NCI-H2196 (cell line): ENCODE data around the gene FNBP1.
"Not testable (repeated sequence)": the region's sequence is repeated elsewhere in the genome, so short reads cannot be mapped to it uniquely, and the experiment has no call there.

Source experiments
- DNase-seq: peaks from one replicate; lab custom pipeline; 2025; ENCODE audit not compliant: unreplicated experiment; lab: John Stamatoyannopoulos, UW

Gene FNBP1

GRCh38 chr9:129895376-129896268 lies 147.4 kb downstream of the FNBP1 start:
- DNase-seq: no peak

GRCh38 chr9:129894120-129894823 lies 148.7 kb downstream of the FNBP1 start:
- no peak for DNase-seq

GRCh38 chr9:129891569-129891968 lies 151.4 kb downstream of the FNBP1 start:
- DNase-seq: no peak

- DNase-seq: not testable (repeated sequence)
Measured at GRCh38 chr9:129890718-129891299, 152.2 kb downstream of the FNBP1 start.

- DNase-seq: no peak
Measured at GRCh38 chr9:129889941-129890717, 152.9 kb downstream of the FNBP1 start.

- DNase-seq: no peak
Measured at GRCh38 chr9:129889122-129889940, 153.7 kb downstream of the FNBP1 start.

GRCh38 chr9:129888293-129889121 lies 154.5 kb downstream of the FNBP1 start:
- no peak for DNase-seq

- DNase-seq: no peak
Measured at GRCh38 chr9:129887334-129888292, 155.4 kb downstream of the FNBP1 start.

GRCh38 chr9:129886226-129887174 lies 156.5 kb downstream of the FNBP1 start:
- no peak for DNase-seq

GRCh38 chr9:129885670-129886106 lies 157.3 kb downstream of the FNBP1 start:
- peak; percentile 75 for DNase-seq

GRCh38 chr9:129885018-129885669 lies 157.8 kb downstream of the FNBP1 start:
- DNase-seq: no peak

- peak; percentile 93 for DNase-seq
Measured at GRCh38 chr9:129884220-129885017, 158.6 kb downstream of the FNBP1 start.

GRCh38 chr9:129881547-129882324 lies 161.3 kb downstream of the FNBP1 start:
- no peak for DNase-seq

GRCh38 chr9:129880654-129881546 lies 162.1 kb downstream of the FNBP1 start:
- DNase-seq: no peak
